ENCODE results near the gene TRIM66. TPM values are rescaled to one million over a fixed set of nuclear protein-coding genes. Genes with fewer than 3 reads are reported as not detected.
A peak's percentile ranks its signal among the peaks of the same experiment; 100 is the strongest.

The TRIM66 gene
- total RNA-seq, 1 donor from 2014 or later = 11.0 TPM

DNA sequence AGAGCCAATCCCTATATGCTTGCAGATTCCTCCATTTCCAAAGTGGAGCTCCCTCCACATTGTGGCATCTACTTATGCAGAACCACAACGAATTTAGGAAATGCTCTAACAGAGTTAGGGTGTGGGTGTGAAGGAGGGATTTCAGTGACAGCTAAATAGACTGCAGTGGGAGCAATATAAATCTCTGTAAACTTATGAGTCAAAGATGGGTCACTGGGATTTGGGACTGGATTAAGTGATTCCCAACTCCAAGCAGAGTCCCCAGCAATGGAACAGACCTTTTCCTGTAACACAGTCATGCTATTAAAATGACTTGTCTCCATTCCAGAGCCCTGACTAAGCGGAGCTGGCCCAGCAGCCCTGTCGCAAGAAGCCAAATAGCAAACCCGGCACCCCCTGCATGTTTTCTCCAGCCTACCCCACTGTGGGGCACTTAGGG, 36.8 kb upstream of the TRIM66 start:
- Histone ChIP-seq H3K4me3 (no peak overlapping the region), H3K4me1 (peaks cover 84% of the 10 kb centered on the region), H3K36me3 (peaks cover 32% of the 10 kb centered on the region), H3K9me3 (no peaks in the 10 kb centered on the region), H3K27ac (peak overlapping the region; percentile 81), H3K27me3 (ENCODE audit: low read depth) (no peaks in the 10 kb centered on the region)
- intact Hi-C loops (cut with DNase I) = no loop called here
- peak; percentile 16 to 60 for ATAC-seq
- DNase-seq = no peak
- TF ChIP-seq, protein P1, sequence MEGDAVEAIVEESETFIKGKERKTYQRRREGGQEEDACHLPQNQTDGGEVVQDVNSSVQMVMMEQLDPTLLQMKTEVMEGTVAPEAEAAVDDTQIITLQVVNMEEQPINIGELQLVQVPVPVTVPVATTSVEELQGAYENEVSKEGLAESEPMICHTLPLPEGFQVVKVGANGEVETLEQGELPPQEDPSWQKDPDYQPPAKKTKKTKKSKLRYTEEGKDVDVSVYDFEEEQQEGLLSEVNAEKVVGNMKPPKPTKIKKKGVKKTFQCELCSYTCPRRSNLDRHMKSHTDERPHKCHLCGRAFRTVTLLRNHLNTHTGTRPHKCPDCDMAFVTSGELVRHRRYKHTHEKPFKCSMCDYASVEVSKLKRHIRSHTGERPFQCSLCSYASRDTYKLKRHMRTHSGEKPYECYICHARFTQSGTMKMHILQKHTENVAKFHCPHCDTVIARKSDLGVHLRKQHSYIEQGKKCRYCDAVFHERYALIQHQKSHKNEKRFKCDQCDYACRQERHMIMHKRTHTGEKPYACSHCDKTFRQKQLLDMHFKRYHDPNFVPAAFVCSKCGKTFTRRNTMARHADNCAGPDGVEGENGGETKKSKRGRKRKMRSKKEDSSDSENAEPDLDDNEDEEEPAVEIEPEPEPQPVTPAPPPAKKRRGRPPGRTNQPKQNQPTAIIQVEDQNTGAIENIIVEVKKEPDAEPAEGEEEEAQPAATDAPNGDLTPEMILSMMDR (IDR thresholded peaks at IDR 0.05) = no peak

DNA sequence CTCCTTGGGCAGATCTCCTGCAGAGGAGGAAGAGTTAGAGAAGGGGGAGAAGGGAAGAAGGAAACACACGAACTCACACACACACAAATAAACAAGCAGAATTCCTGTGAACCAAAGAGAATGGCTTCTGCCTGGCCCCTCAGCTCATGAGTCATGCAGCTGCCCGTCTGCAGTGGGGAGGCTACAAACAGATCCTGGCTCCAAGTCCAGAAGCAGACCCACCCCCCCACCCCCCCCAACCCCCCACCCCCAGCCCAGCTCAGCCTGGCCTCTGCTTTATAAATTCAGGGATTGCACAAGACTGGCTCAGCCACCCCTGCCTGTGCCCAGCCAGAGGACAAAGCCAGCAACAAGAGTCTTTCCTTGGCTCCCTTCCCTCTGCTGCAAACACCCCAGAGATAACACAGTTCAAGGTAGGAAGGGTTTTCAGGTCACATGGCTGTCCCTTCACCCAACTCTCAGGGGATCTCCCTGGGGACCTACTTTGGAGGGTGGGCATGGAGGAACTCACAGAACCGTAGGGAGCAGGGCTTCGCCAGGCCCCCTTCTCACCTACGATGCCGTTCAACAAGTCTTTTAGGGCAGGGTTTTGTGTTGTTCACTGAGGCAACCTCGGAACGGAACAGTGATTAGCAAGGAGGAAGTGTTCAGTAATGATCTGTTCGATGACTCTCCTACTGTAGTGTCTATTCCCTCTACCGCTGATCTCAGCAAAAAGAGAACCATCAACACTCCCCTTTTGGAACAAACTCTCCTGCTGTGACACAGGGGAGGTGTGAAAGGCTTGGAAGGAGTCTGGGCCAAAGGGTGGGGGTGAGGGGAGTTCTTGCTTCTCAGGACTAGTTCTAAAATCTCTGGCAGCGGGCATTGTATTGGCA, 35.6 kb upstream of the TRIM66 start:
- H3K36me3 ChIP-seq = peaks cover 37% of the 10 kb centered on the region
- intact Hi-C loops (cut with DNase I) = no loop called here
- no peaks in the 10 kb centered on the region for H3K27me3 ChIP-seq (ENCODE audit: low read depth)
- ATAC-seq = peak; percentile 55 to 62
- H3K4me3 ChIP-seq = no peak overlapping the region
- peaks cover 81% of the 10 kb centered on the region for H3K4me1 ChIP-seq
- H3K27ac ChIP-seq = peak overlapping the region; percentile 81
- no peaks in the 10 kb centered on the region for H3K9me3 ChIP-seq
- TF ChIP-seq, protein P1 (IDR thresholded peaks at IDR 0.05) = no peak
- DNase-seq = no peak

DNA sequence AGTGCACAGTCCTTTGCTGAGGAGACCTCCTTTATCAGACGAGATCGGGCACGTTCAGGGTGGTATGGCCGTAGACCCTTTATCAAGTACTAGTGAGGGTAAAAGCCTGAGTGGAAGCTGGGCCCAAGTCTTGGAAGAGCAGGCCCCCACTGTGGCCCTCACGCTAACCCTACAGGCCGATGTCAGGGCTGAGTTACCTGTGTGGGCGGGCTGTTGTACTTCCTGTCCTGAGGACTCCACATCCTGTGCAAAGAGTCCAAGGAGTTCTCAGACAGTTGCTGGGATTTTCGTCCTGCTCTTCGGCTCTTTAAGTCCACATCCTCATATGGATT, 35.0 kb upstream of the TRIM66 start:
- H3K27ac ChIP-seq = peak overlapping the region; percentile 73
- H3K36me3 ChIP-seq = peaks cover 43% of the 10 kb centered on the region

DNA sequence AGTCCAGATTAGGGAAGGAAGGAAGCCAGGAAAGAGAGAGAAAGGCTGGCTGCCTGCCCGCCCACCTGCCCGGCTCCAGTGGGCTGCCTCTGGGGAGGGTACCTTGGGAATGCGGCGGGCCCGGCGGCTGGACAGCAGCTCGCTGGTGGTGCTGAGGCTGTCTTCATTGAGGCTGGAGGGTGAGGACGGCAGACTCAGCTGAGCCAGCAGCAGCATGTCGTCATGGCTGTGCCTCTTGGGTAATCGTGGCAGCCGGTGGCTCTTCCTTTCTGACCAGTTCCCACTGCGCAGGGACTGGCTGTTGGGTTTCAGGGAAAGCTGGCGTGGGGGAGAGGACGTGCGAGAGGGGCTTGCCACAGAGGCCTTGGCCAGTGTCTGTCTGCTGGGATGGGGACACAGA, 33.0 kb upstream of the TRIM66 start:
- no peak for DNase-seq
- no peak for ATAC-seq
- Histone ChIP-seq H3K4me1 (peaks cover 54% of the 10 kb centered on the region), H3K36me3 (peaks cover 61% of the 10 kb centered on the region), H3K4me3 (no peak overlapping the region), H3K9me3 (no peaks in the 10 kb centered on the region), H3K27ac (peak overlapping the region; percentile 41), H3K27me3 (ENCODE audit: low read depth) (no peaks in the 10 kb centered on the region)
- intact Hi-C loops (cut with DNase I) = no loop called here
- TF ChIP-seq, protein P1 (IDR thresholded peaks at IDR 0.05) = no peak

More for the DNA sequence above, 35.0 kb upstream of the TRIM66 start:
- no peak overlapping the region for H3K4me3 ChIP-seq
- DNase-seq = no peak
- no peaks in the 10 kb centered on the region for H3K9me3 ChIP-seq
- peak in 1 of 2 donors; percentile 32 for ATAC-seq
- H3K27me3 ChIP-seq (ENCODE audit: low read depth) = no peaks in the 10 kb centered on the region
- intact Hi-C loops (cut with DNase I) = no loop called here
- peaks cover 74% of the 10 kb centered on the region for H3K4me1 ChIP-seq
- TF ChIP-seq, protein P1 (IDR thresholded peaks at IDR 0.05) = no peak

DNA sequence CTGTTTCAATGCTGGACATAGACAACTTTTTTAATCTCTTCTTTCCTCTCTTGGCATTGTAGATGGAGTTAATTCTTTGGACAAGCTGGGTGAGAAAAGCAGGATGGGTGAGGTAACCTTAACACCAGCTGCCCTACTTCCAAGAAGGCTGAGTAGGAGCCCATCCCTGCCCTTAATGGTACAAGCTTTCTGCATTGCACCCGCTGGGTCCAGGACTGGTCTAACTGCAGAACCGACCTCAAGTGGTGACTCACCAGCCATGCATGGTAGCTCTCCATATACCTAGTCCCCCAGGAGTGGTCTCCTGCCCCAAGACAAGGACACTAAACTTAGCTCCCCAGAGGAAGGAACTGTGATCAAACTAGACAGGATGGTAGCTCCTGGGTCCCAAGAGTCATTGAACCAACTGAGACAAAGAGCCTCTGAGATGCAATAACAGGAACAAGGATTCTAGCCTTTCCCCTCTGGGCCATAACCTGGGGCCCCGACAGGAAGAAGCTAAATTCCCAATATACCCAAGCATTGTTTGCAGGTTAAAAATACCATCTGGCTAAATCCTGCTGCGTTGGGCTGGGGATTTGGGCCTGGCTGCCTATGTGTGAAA, 32.3 kb upstream of the TRIM66 start:
- intact Hi-C loops (cut with DNase I) = no loop called here
- no peaks in the 10 kb centered on the region for H3K27me3 ChIP-seq (ENCODE audit: low read depth)
- peaks cover 65% of the 10 kb centered on the region for H3K36me3 ChIP-seq
- ATAC-seq = no peak
- DNase-seq = no peak
- H3K27ac ChIP-seq = no peak overlapping the region
- H3K4me1 ChIP-seq = peaks cover 47% of the 10 kb centered on the region
- TF ChIP-seq, protein P1 (IDR thresholded peaks at IDR 0.05) = no peak
- no peak overlapping the region for H3K4me3 ChIP-seq
- H3K9me3 ChIP-seq = no peaks in the 10 kb centered on the region
